ENCODE results near the gene ZNF423. TPM values are rescaled to one million over a fixed set of nuclear protein-coding genes. Genes with fewer than 3 reads are reported as not detected.

ZNF423 gene
- total and polyA plus RNA-seq, 3 experiments from 2014 or later, result not detected

DNA sequence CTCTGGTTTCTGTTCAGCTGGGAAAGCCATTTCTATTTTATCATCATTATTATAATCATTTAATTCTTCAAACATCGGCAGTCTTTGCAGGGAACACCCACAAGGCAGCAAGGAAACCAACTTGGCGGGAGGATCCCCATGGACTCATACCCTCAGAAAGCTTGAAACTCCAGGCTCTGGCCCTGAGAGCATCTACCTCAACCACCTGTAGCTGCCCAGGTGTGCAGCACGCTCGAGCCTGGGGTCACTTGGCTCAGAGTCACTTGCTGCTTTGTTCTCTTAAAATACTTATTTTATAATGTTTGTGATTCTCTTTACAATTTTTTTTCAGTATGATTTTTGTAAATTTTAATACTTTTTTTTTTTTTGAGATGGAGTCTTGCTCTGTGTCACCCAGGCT is 6.8 kb upstream of the ZNF423 start:
- no peaks in the 10 kb centered on the region for H3K9me3 Mint-ChIP-seq
- H3K27ac Mint-ChIP-seq, result no peak overlapping the region
- H3K27me3 ChIP-seq (ENCODE audit: insufficient read depth, low read length, poor library complexity, severe bottlenecking), result peaks cover 4% of the 10 kb centered on the region
- H3K4me3 ChIP-seq (ENCODE audit: low read length), result no peak overlapping the region
- CTCF ChIA-PET, result interaction anchor here (1.4 kb wide), 1 partner anchor 15 kb away, joined by 3 read pairs; no protein-coding TSS in a partner anchor
- no peak overlapping the region for H3K4me3 Mint-ChIP-seq
- H3K9me3 ChIP-seq (ENCODE audit: low read length), result no peaks in the 10 kb centered on the region
- peaks cover 5 to 13% (median 8%) of the 10 kb centered on the region in 3 donors for H3K4me1 Mint-ChIP-seq
- no peak for DNase-seq
- POLR2A ChIA-PET, result no interaction called here
- peaks cover 34 to 42% of the 10 kb centered on the region in 2 donors for H3K27me3 Mint-ChIP-seq
- no peaks in the 10 kb centered on the region for H3K36me3 Mint-ChIP-seq
- H3K27ac ChIP-seq (ENCODE audit: low read depth, low read length), result no peak overlapping the region
- H3K4me1 ChIP-seq (ENCODE audit: insufficient read depth, low read length), result no peaks in the 10 kb centered on the region
- no peaks in the 10 kb centered on the region for H3K36me3 ChIP-seq (ENCODE audit: insufficient read depth, low read length)

DNA sequence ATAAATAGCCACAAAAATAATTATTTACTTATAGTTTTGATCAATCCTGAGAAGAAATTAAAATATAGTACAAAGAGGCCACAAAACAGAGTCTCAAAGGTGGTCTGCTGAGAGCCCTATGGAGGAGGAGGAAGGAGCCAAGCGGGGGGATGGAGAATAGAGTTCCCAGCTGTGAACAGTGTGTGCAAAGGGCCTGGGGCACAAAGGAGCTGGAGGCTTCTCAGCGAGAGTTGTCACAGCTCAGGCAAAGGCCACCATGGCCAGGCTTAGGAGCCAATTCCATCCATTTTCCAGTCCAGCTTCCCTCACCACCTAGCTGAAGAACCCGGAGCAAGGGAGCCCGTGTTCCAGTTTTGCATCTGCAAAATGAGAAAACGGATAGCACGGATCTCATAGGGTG is 5.4 kb upstream of the ZNF423 start:
- Mint-ChIP-seq H3K27ac (no peak overlapping the region), H3K4me3 (peak overlapping the region in 1 of 7 donors; percentile 29), H3K4me1 (peaks cover 5 to 21% (median 13%) of the 10 kb centered on the region in 3 donors), H3K9me3 (no peaks in the 10 kb centered on the region), H3K36me3 (no peaks in the 10 kb centered on the region), H3K27me3 (peaks cover 34 to 42% of the 10 kb centered on the region in 2 donors)
- H3K27me3 ChIP-seq (ENCODE audit: insufficient read depth, low read length, poor library complexity, severe bottlenecking), result peaks cover 8% of the 10 kb centered on the region
- CTCF ChIA-PET, result no interaction called here
- DNase-seq, result no peak
- POLR2A ChIA-PET, result no interaction called here
- H3K4me3 ChIP-seq (ENCODE audit: low read length), result no peak overlapping the region
- H3K9me3 ChIP-seq (ENCODE audit: low read length), result no peaks in the 10 kb centered on the region
- H3K36me3 ChIP-seq (ENCODE audit: insufficient read depth, low read length), result no peaks in the 10 kb centered on the region
- H3K27ac ChIP-seq (ENCODE audit: low read depth, low read length), result no peak overlapping the region
- H3K4me1 ChIP-seq (ENCODE audit: insufficient read depth, low read length), result no peaks in the 10 kb centered on the region

DNA sequence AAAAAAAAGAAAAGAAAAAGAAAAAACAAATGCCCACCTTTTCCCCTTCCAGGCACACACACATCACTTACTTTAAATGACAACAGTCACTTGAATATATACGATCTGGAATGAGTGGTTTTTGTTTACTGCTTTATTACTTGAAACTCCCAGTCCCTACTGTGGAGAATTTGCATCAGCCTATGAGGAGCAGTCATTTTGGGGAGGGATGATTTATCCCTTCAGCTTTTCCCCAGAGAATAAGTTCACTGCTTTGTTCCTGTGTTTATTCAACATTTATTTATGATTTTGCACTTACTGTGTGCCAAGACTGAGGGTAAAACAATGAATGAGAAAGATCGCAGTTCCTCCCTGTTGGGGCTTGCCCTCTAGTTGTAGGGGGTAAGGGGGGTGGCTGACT is 4.7 kb upstream of the ZNF423 start:
- CTCF ChIA-PET, result no interaction called here
- Histone ChIP-seq H3K9me3 (ENCODE audit: low read length) (no peaks in the 10 kb centered on the region), H3K27me3 (ENCODE audit: insufficient read depth, low read length, poor library complexity, severe bottlenecking) (peaks cover 8% of the 10 kb centered on the region), H3K36me3 (ENCODE audit: insufficient read depth, low read length) (no peaks in the 10 kb centered on the region), H3K4me1 (ENCODE audit: insufficient read depth, low read length) (no peaks in the 10 kb centered on the region), H3K27ac (ENCODE audit: low read depth, low read length) (no peak overlapping the region), H3K4me3 (ENCODE audit: low read length) (no peak overlapping the region)
- DNase-seq, result no peak
- Mint-ChIP-seq H3K27me3 (peaks cover 31 to 40% of the 10 kb centered on the region in 2 donors), H3K4me1 (peaks cover 5 to 23% (median 13%) of the 10 kb centered on the region in 3 donors), H3K9me3 (no peaks in the 10 kb centered on the region), H3K36me3 (no peaks in the 10 kb centered on the region), H3K27ac (peak overlapping the region in 1 of 8 donors; percentile 12), H3K4me3 (peak overlapping the region in 1 of 7 donors; percentile 5)
- POLR2A ChIA-PET, result no interaction called here

DNA sequence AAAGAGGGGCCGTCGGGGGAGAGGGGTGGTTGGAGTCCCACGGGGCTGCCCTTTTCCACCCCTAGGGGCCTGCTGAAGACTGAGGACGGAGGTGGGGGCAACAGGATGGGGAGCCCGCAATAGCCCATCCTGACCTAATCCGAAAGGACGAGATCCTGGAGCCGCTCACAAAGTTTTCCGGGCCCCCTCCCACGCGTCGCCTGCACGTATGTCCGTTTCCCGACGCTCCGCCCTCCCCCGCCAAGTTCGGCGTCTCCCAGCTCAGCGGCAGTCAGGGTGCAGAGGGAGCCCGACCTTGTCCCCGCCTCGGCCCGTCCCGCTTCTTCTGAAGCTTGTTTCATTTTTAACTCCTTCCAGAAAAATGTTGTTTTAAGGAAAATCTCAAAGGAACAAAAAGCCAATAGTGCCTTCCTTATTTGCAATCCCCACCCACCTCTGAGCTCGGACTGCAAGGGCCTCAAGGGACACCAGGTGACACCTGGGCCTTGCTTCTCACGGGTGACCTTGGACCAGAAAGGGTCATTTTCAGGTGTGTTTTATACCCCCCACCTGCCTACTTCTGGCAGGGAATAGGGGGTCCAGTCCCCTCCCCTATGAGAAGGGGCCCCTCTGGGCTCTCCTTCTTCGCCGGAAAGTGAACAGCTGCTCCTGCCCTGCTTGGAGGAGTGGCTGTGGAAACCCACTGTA is 3.4 kb upstream of the ZNF423 start:
- H3K4me1 ChIP-seq (ENCODE audit: insufficient read depth, low read length), result no peaks in the 10 kb centered on the region
- CTCF ChIA-PET, result no interaction called here
- peaks cover 23 to 34% of the 10 kb centered on the region in 2 donors for H3K27me3 Mint-ChIP-seq
- peaks cover 10% of the 10 kb centered on the region for H3K27me3 ChIP-seq (ENCODE audit: insufficient read depth, low read length, poor library complexity, severe bottlenecking)
- H3K4me3 ChIP-seq (ENCODE audit: low read length), result no peak overlapping the region
- no peaks in the 10 kb centered on the region for H3K9me3 Mint-ChIP-seq
- POLR2A ChIA-PET, result no interaction called here
- peak overlapping the region in 2 of 8 donors; percentile 10 to 34 for H3K27ac Mint-ChIP-seq
- H3K27ac ChIP-seq (ENCODE audit: low read depth, low read length), result no peak overlapping the region
- DNase-seq, result no peak
- no peaks in the 10 kb centered on the region for H3K9me3 ChIP-seq (ENCODE audit: low read length)
- peak overlapping the region; percentile 45 to 75 (median 65) for H3K4me3 Mint-ChIP-seq
- H3K4me1 Mint-ChIP-seq, result peaks cover 5 to 24% (median 13%) of the 10 kb centered on the region in 3 donors
- no peaks in the 10 kb centered on the region for H3K36me3 Mint-ChIP-seq
- no peaks in the 10 kb centered on the region for H3K36me3 ChIP-seq (ENCODE audit: insufficient read depth, low read length)

DNA sequence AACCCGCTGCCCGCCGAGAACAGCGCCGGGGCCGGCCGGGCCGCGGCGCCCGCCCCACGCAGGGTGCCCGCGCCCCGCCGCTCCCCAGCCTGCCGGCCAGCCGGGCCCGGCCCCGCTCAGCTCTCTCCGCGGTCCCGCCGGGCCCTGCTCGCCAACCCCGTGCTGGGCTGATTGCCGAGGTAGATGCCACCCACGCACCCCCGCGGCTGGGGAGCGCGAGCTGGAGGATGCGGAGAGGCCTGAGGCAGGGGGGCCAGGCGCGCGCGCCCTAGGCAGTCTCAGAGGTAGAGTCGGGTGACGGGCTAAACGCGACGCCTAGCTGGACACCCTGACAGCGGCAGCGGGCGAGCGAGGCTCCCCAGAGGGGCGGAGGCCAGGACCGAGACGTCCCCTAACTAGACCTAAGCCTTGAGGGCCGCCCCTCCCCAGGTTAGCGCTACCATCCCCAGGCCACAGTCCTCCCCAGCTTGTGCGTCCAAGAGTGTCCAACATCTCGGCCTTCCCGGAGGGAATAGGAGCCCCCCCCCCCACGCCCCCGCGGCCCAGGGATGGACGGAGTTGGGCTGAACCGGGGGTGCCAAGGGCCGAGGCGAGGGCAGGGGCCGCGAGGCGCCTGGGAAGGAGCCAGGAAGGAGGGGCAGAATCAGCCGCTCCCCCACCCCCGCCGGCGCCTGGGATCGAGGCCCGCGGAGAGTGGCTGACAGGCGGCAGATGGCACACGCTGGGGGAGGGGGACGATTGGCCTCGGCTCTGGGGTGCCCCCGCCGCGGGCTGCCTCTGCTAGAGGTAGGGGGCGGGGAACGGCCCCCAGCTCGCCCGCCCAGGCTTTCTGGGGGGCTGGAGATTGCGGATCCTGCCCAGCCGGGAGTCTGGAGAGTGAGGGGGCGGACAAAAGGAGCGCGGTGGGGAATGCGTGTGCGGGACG is 2.5 kb upstream of the ZNF423 start:
- H3K4me3 Mint-ChIP-seq, result peak overlapping the region in 4 of 7 donors; percentile 12 to 70 (median 42)
- CTCF ChIA-PET, result interaction anchor here (1.0 to 1.3 kb wide), 4 partner anchors 11 to 32 kb away, joined by 3 to 4 read pairs (median 3); no protein-coding TSS in a partner anchor
- DNase-seq, result peak in 1 of 5 donors; percentile 28
- no peak overlapping the region for H3K27ac Mint-ChIP-seq
- no peaks in the 10 kb centered on the region for H3K36me3 Mint-ChIP-seq
- H3K9me3 Mint-ChIP-seq, result no peaks in the 10 kb centered on the region
- H3K4me3 ChIP-seq (ENCODE audit: low read length), result no peak overlapping the region
- H3K27me3 Mint-ChIP-seq, result peaks cover 31 to 38% of the 10 kb centered on the region in 2 donors
- no peaks in the 10 kb centered on the region for H3K4me1 ChIP-seq (ENCODE audit: insufficient read depth, low read length)
- H3K9me3 ChIP-seq (ENCODE audit: low read length), result no peaks in the 10 kb centered on the region
- no peaks in the 10 kb centered on the region for H3K36me3 ChIP-seq (ENCODE audit: insufficient read depth, low read length)
- peaks cover 5 to 32% (median 13%) of the 10 kb centered on the region in 3 donors for H3K4me1 Mint-ChIP-seq
- no peak overlapping the region for H3K27ac ChIP-seq (ENCODE audit: low read depth, low read length)
- peaks cover 17% of the 10 kb centered on the region for H3K27me3 ChIP-seq (ENCODE audit: insufficient read depth, low read length, poor library complexity, severe bottlenecking)
- POLR2A ChIA-PET, result no interaction called here

DNA sequence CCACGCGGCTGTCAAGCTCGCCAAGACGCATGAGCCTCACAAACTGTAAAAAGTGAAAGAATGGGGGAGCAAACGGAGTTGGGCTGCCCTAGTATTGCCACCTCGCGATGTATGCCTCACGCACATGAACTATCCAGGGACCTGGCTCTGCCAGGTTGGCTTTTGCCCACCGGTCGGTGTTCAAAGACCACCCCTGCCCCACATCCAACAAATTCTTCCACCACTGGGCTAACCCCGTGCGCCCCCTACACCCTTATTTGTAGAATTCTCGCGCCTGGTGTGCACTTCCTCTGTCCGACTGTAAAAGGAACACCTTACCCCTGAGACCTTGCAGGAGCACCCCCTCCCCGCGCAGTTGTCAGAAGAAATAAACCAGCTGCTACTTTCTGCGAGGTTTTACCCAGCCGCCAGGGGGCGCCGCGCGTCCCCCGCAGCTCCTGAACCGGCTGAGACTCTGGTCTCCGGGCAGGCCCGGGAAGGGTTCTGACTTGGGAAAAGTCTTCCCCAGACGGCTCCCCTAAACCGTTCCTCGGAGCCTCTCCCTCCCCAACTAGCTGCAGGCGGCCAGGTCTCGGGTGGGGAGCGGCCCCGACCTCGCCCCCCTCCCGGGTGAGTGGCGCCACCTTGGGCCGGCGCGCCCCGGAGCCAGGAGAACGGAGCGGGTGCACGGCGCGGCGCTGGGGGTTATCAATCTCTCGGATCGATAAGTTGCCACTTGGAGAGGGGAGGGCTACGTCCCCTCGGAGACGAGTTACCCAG is 1.7 kb upstream of the ZNF423 start:
- Histone ChIP-seq H3K4me1 (ENCODE audit: insufficient read depth, low read length) (no peaks in the 10 kb centered on the region), H3K36me3 (ENCODE audit: insufficient read depth, low read length) (no peaks in the 10 kb centered on the region), H3K4me3 (ENCODE audit: low read length) (no peak overlapping the region), H3K27me3 (ENCODE audit: insufficient read depth, low read length, poor library complexity, severe bottlenecking) (peaks cover 17% of the 10 kb centered on the region), H3K9me3 (ENCODE audit: low read length) (no peaks in the 10 kb centered on the region), H3K27ac (ENCODE audit: low read depth, low read length) (no peak overlapping the region)
- peak overlapping the region; percentile 69 to 90 (median 75) for H3K4me3 Mint-ChIP-seq
- H3K27me3 Mint-ChIP-seq, result peaks cover 32 to 47% of the 10 kb centered on the region in 2 donors
- no peaks in the 10 kb centered on the region for H3K36me3 Mint-ChIP-seq
- DNase-seq, result peak in 2 of 5 donors; percentile 24 to 32
- H3K4me1 Mint-ChIP-seq, result peaks cover 5 to 32% (median 13%) of the 10 kb centered on the region in 3 donors
- ChIA-PET POLR2A (no interaction called here), CTCF (interaction anchor here (1.0 to 1.3 kb wide), 4 partner anchors 12 to 33 kb away, joined by 3 to 4 read pairs (median 3); no protein-coding TSS in a partner anchor)
- peak overlapping the region in 2 of 8 donors; percentile 39 for H3K27ac Mint-ChIP-seq
- H3K9me3 Mint-ChIP-seq, result no peaks in the 10 kb centered on the region

DNA sequence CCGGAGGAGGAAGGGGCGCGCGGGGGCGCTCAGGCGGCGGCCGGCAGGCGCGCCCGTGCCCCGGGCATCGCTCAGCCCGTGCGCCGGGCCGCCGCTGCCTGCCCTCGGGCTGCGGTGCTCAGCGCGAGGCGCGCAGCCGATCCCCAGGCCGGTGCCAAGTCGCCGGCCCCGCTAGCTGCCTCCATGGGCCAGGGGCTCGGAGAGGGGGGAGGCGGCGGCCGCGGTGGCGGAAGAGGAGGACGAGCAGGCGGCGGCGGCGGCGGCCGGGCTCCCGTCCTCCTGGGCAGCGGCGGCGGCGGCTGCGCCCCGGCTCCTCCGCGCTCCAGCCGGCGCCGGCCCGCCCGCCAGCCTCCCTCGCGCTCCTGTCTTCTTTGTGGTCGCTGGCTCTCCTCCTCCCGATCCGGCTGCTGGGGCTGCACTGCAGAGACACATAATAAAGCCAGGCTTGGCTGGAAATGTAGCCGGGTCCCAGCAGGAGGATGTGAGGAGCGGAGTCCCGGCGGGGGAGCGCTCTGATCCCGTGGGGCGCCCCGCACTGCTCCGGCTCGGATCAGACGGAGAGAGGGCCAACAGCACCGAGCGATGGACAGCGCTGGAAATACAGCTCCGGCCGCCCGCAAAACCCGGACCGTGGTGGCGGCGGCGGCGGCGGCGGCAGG is 889 bp upstream of the ZNF423 start:
- ChIA-PET POLR2A (interaction anchor here (0.6 kb wide), 1 partner anchor 59 kb away, joined by 3 read pairs; no protein-coding TSS in a partner anchor), CTCF (interaction anchor here (1.0 to 1.3 kb wide), 3 partner anchors 12 to 33 kb away, joined by 3 read pairs; no protein-coding TSS in a partner anchor)
- H3K4me3 Mint-ChIP-seq, result peak overlapping the region in 6 of 7 donors; percentile 26 to 73 (median 66)
- H3K27me3 ChIP-seq (ENCODE audit: insufficient read depth, low read length, poor library complexity, severe bottlenecking), result peaks cover 17% of the 10 kb centered on the region
- no peaks in the 10 kb centered on the region for H3K4me1 ChIP-seq (ENCODE audit: insufficient read depth, low read length)
- H3K36me3 Mint-ChIP-seq, result no peaks in the 10 kb centered on the region
- H3K4me3 ChIP-seq (ENCODE audit: low read length), result no peak overlapping the region
- H3K36me3 ChIP-seq (ENCODE audit: insufficient read depth, low read length), result no peaks in the 10 kb centered on the region
- H3K27ac ChIP-seq (ENCODE audit: low read depth, low read length), result no peak overlapping the region
- no peak for DNase-seq
- no peak overlapping the region for H3K27ac Mint-ChIP-seq
- H3K9me3 Mint-ChIP-seq, result no peaks in the 10 kb centered on the region
- H3K9me3 ChIP-seq (ENCODE audit: low read length), result no peaks in the 10 kb centered on the region
- peaks cover 5 to 32% (median 13%) of the 10 kb centered on the region in 3 donors for H3K4me1 Mint-ChIP-seq
- H3K27me3 Mint-ChIP-seq, result peaks cover 33 to 55% of the 10 kb centered on the region in 2 donors

Measured in CD8-positive, alpha-beta memory T cell (primary cell).